ENCODE data around the gene CTNND2.

The CTNND2 gene

GRCh38 chr5:11809407-11809806 is 94.8 kb downstream of the CTNND2 start:
- H3K27me3 ChIP-seq (ENCODE audit: control insufficient read depth, insufficient read depth, low read length): no peaks in the 10 kb centered on the region
- H3K36me3 ChIP-seq (ENCODE audit: control insufficient read depth, insufficient read depth, low read length): no peaks in the 10 kb centered on the region
- no peak overlapping the region for H3K4me3 ChIP-seq (ENCODE audit: low read depth, low read length)
- H3K9ac ChIP-seq (ENCODE audit: low read depth, low read length): no peak overlapping the region
- no peaks in the 10 kb centered on the region for H3K9me3 ChIP-seq (ENCODE audit: control insufficient read depth, insufficient read depth, low read length)
- H3K4me1 ChIP-seq (ENCODE audit: control insufficient read depth, insufficient read depth, low read length): peaks cover 13% of the 10 kb centered on the region

GRCh38 chr5:11803436-11803835 is 100.8 kb downstream of the CTNND2 start:
- Histone ChIP-seq H3K27me3 (ENCODE audit: control insufficient read depth, insufficient read depth, low read length) (no peaks in the 10 kb centered on the region), H3K9me3 (ENCODE audit: control insufficient read depth, insufficient read depth, low read length) (no peaks in the 10 kb centered on the region), H3K4me1 (ENCODE audit: control insufficient read depth, insufficient read depth, low read length) (peaks cover 6% of the 10 kb centered on the region), H3K9ac (ENCODE audit: low read depth, low read length) (no peak overlapping the region), H3K36me3 (ENCODE audit: control insufficient read depth, insufficient read depth, low read length) (no peaks in the 10 kb centered on the region), H3K4me3 (ENCODE audit: low read depth, low read length) (no peak overlapping the region)

GRCh38 chr5:11801061-11801460 is 103.2 kb downstream of the CTNND2 start:
- Histone ChIP-seq H3K4me1 (ENCODE audit: control insufficient read depth, insufficient read depth, low read length) (peaks cover 6% of the 10 kb centered on the region), H3K36me3 (ENCODE audit: control insufficient read depth, insufficient read depth, low read length) (no peaks in the 10 kb centered on the region), H3K9ac (ENCODE audit: low read depth, low read length) (no peak overlapping the region), H3K4me3 (ENCODE audit: low read depth, low read length) (no peak overlapping the region), H3K9me3 (ENCODE audit: control insufficient read depth, insufficient read depth, low read length) (no peaks in the 10 kb centered on the region), H3K27me3 (ENCODE audit: control insufficient read depth, insufficient read depth, low read length) (no peaks in the 10 kb centered on the region)

GRCh38 chr5:11797132-11797531 is 107.1 kb downstream of the CTNND2 start:
- no peaks in the 10 kb centered on the region for H3K9me3 ChIP-seq (ENCODE audit: control insufficient read depth, insufficient read depth, low read length)
- H3K4me3 ChIP-seq (ENCODE audit: low read depth, low read length): no peak overlapping the region
- H3K4me1 ChIP-seq (ENCODE audit: control insufficient read depth, insufficient read depth, low read length): no peaks in the 10 kb centered on the region
- no peaks in the 10 kb centered on the region for H3K27me3 ChIP-seq (ENCODE audit: control insufficient read depth, insufficient read depth, low read length)
- no peaks in the 10 kb centered on the region for H3K36me3 ChIP-seq (ENCODE audit: control insufficient read depth, insufficient read depth, low read length)
- H3K9ac ChIP-seq (ENCODE audit: low read depth, low read length): no peak overlapping the region

GRCh38 chr5:11793396-11793795 is 110.8 kb downstream of the CTNND2 start:
- Histone ChIP-seq H3K4me1 (ENCODE audit: control insufficient read depth, insufficient read depth, low read length) (no peaks in the 10 kb centered on the region), H3K27me3 (ENCODE audit: control insufficient read depth, insufficient read depth, low read length) (no peaks in the 10 kb centered on the region), H3K9me3 (ENCODE audit: control insufficient read depth, insufficient read depth, low read length) (no peaks in the 10 kb centered on the region), H3K4me3 (ENCODE audit: low read depth, low read length) (no peak overlapping the region), H3K9ac (ENCODE audit: low read depth, low read length) (no peak overlapping the region), H3K36me3 (ENCODE audit: control insufficient read depth, insufficient read depth, low read length) (no peaks in the 10 kb centered on the region)

- Histone ChIP-seq H3K9ac (ENCODE audit: low read depth, low read length) (no peak overlapping the region), H3K4me1 (ENCODE audit: control insufficient read depth, insufficient read depth, low read length) (no peaks in the 10 kb centered on the region), H3K4me3 (ENCODE audit: low read depth, low read length) (no peak overlapping the region), H3K27me3 (ENCODE audit: control insufficient read depth, insufficient read depth, low read length) (no peaks in the 10 kb centered on the region), H3K36me3 (ENCODE audit: control insufficient read depth, insufficient read depth, low read length) (no peaks in the 10 kb centered on the region), H3K9me3 (ENCODE audit: control insufficient read depth, insufficient read depth, low read length) (no peaks in the 10 kb centered on the region)
Measured at GRCh38 chr5:11792621-11793020, 111.6 kb downstream of the CTNND2 start.

GRCh38 chr5:11791792-11792191 is 112.5 kb downstream of the CTNND2 start:
- Histone ChIP-seq H3K27me3 (ENCODE audit: control insufficient read depth, insufficient read depth, low read length) (no peaks in the 10 kb centered on the region), H3K36me3 (ENCODE audit: control insufficient read depth, insufficient read depth, low read length) (no peaks in the 10 kb centered on the region), H3K4me1 (ENCODE audit: control insufficient read depth, insufficient read depth, low read length) (no peaks in the 10 kb centered on the region), H3K9ac (ENCODE audit: low read depth, low read length) (no peak overlapping the region), H3K9me3 (ENCODE audit: control insufficient read depth, insufficient read depth, low read length) (no peaks in the 10 kb centered on the region), H3K4me3 (ENCODE audit: low read depth, low read length) (no peak overlapping the region)

GRCh38 chr5:11790201-11790600 is 114.0 kb downstream of the CTNND2 start:
- Histone ChIP-seq H3K36me3 (ENCODE audit: control insufficient read depth, insufficient read depth, low read length) (no peaks in the 10 kb centered on the region), H3K4me1 (ENCODE audit: control insufficient read depth, insufficient read depth, low read length) (no peaks in the 10 kb centered on the region), H3K27me3 (ENCODE audit: control insufficient read depth, insufficient read depth, low read length) (no peaks in the 10 kb centered on the region), H3K4me3 (ENCODE audit: low read depth, low read length) (no peak overlapping the region), H3K9me3 (ENCODE audit: control insufficient read depth, insufficient read depth, low read length) (no peaks in the 10 kb centered on the region), H3K9ac (ENCODE audit: low read depth, low read length) (no peak overlapping the region)

GRCh38 chr5:11785771-11786352 is 118.4 kb downstream of the CTNND2 start:
- Histone ChIP-seq H3K36me3 (ENCODE audit: control insufficient read depth, insufficient read depth, low read length) (no peaks in the 10 kb centered on the region), H3K4me3 (ENCODE audit: low read depth, low read length) (no peak overlapping the region), H3K9me3 (ENCODE audit: control insufficient read depth, insufficient read depth, low read length) (no peaks in the 10 kb centered on the region), H3K4me1 (ENCODE audit: control insufficient read depth, insufficient read depth, low read length) (no peaks in the 10 kb centered on the region), H3K27me3 (ENCODE audit: control insufficient read depth, insufficient read depth, low read length) (no peaks in the 10 kb centered on the region), H3K9ac (ENCODE audit: low read depth, low read length) (no peak overlapping the region)

GRCh38 chr5:11780641-11781345 is 123.5 kb downstream of the CTNND2 start:
- H3K36me3 ChIP-seq (ENCODE audit: control insufficient read depth, insufficient read depth, low read length): no peaks in the 10 kb centered on the region
- no peaks in the 10 kb centered on the region for H3K27me3 ChIP-seq (ENCODE audit: control insufficient read depth, insufficient read depth, low read length)
- H3K9me3 ChIP-seq (ENCODE audit: control insufficient read depth, insufficient read depth, low read length): no peaks in the 10 kb centered on the region
- no peak overlapping the region for H3K9ac ChIP-seq (ENCODE audit: low read depth, low read length)
- no peak overlapping the region for H3K4me3 ChIP-seq (ENCODE audit: low read depth, low read length)
- no peaks in the 10 kb centered on the region for H3K4me1 ChIP-seq (ENCODE audit: control insufficient read depth, insufficient read depth, low read length)

- H3K4me1 ChIP-seq (ENCODE audit: control insufficient read depth, insufficient read depth, low read length): no peaks in the 10 kb centered on the region
- H3K27me3 ChIP-seq (ENCODE audit: control insufficient read depth, insufficient read depth, low read length): no peaks in the 10 kb centered on the region
- H3K9me3 ChIP-seq (ENCODE audit: control insufficient read depth, insufficient read depth, low read length): no peaks in the 10 kb centered on the region
- H3K4me3 ChIP-seq (ENCODE audit: low read depth, low read length): no peak overlapping the region
- no peak overlapping the region for H3K9ac ChIP-seq (ENCODE audit: low read depth, low read length)
- no peaks in the 10 kb centered on the region for H3K36me3 ChIP-seq (ENCODE audit: control insufficient read depth, insufficient read depth, low read length)
Measured at GRCh38 chr5:11777096-11777495, 127.2 kb downstream of the CTNND2 start.

- Histone ChIP-seq H3K9me3 (ENCODE audit: control insufficient read depth, insufficient read depth, low read length) (no peaks in the 10 kb centered on the region), H3K36me3 (ENCODE audit: control insufficient read depth, insufficient read depth, low read length) (no peaks in the 10 kb centered on the region), H3K27me3 (ENCODE audit: control insufficient read depth, insufficient read depth, low read length) (no peaks in the 10 kb centered on the region), H3K9ac (ENCODE audit: low read depth, low read length) (no peak overlapping the region), H3K4me1 (ENCODE audit: control insufficient read depth, insufficient read depth, low read length) (no peaks in the 10 kb centered on the region), H3K4me3 (ENCODE audit: low read depth, low read length) (no peak overlapping the region)
Measured at GRCh38 chr5:11770310-11770709, 133.9 kb downstream of the CTNND2 start.
